GM19467 (cell line): ENCODE data around the gene B3GAT1.

Source experiments
- ATAC-seq: cut with Tn5 transposase; IDR thresholded peaks from one replicate; pipeline ENCODE4 v1.9.1; 2021; ENCODE audit warnings: mild to moderate bottlenecking, moderate library complexity; ENCODE audit not compliant: unreplicated experiment

The B3GAT1 gene

DNA sequence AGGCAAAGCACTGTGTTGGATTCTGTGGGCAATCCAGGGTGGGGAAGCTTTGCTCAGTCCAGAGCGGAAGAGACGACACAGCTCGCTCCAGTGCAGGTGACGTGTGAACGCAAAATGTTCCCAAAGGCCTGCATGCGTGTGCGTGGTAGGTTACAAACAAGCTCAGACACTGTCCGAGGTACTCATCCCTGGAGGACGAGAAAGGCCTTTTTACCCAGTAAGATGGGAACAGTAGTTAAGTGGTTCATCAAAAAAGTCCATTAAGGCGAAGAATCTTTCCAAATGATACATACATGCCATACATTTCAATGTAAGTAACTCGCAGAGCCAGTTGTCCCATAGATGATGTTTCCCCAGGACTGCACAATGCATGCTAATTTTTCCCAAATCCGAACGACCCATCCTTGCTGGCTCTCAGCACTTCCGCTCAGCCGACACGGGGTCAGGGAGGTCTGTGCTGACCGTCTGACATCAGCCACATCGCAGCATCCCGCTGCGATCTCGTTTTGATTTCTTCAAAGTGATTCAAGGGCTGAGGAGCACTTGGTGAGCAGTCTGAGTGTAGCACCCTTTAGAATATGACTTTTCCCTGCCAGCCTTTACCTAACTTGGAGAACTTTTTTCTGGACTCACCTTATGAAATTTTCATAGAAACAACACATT lies 19.0 kb downstream of the B3GAT1 start:
- no peak for ATAC-seq

DNA sequence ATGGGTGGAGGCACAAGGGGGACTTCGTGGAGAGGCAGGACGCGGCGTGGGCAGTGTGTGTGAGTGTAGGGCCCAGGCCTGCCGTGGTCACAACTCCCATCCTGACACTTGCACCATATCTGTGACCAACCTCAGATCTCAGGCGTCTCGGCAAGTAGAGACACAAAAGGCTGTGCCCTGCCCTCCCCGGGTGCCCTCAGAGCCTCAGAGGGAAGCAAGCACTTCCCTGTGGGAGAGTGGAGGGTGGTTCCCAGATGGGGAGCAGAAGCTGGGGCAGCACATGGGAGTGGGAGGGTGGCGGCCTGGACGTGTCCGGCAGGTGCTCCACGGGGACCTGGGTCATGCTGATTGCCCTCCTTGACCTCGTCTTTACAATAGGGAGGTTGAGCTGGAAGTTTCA lies 20.4 kb downstream of the B3GAT1 start:
- ATAC-seq = no peak

GRCh38 chr11:134390706-134391569 lies 21.1 kb downstream of the B3GAT1 start:
- ATAC-seq = no peak

DNA sequence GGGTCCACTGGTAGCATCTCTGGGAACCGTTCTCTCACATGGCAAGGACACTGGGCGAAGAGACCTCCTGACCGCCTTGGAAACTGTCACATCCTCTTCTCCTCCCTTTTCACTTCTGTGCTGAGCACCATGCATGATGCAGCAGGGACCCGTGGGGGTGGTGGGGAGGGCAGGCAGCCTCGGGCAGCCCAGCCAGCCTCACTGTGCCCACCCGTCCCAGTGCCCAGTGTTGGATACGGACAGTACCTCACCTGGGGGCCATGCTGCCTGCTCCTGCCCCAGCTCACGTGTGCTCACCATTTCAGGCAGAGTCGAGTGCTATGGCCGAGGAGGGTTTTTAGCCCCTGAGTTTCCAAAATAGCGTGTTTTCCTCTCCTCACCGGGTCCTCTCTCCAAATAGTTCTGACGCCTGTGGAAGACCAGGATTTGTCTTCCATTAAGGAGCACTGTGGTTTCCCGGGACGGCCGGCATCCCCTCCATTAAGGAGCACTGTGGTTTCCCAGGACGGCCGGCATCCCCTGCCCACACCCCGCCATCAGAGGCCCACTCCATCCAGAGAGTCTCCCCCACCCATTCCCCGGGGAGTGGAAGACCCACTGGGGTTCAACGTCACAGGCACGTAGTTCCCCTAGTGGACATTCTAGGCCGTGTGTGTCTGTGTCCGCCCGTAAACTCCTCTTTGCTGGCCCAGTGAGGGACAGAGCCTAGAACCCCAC lies 22.4 kb downstream of the B3GAT1 start:
- no peak for ATAC-seq

- ATAC-seq = no peak
Measured at GRCh38 chr11:134388590-134388989, 23.5 kb downstream of the B3GAT1 start.

DNA sequence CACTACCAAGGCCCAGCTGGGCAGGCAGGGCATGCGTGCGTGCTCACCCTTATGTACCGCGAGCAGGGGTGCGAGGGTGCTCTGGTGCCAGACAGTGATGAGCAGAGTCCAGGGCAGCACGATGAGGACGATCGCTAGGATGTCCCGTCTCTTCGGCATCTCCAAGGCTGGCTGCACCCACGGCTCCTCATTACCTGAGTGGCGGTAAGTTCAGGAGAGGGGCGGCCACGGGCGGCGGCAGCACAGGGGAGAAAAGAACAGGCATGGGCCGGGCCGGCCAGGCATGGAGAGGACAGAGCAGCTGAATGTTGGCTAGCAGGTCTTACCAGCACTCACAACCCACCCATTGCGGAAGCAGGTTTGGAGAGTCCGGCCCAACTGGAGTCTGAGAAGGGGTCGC lies 24.5 kb downstream of the B3GAT1 start:
- ATAC-seq = no peak

DNA sequence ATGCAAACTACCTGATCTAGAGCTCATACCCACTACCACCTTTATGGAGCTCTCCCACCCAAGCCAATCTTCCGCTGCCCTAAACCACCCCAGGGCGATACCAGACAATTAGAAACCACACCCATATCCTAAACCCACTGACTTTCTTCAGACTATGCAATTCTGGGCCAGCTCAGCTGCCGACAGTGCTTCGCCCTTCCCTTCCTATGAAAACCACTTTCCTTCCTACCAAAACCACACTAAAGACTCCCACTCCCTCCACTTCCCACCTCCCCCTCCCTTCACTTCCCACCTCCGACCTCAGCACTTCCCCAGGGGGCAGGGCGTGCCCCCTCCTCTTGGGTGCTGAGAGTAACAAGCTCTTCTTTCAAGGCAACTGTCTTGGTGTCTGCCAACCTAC lies 25.1 kb downstream of the B3GAT1 start:
- no peak for ATAC-seq

DNA sequence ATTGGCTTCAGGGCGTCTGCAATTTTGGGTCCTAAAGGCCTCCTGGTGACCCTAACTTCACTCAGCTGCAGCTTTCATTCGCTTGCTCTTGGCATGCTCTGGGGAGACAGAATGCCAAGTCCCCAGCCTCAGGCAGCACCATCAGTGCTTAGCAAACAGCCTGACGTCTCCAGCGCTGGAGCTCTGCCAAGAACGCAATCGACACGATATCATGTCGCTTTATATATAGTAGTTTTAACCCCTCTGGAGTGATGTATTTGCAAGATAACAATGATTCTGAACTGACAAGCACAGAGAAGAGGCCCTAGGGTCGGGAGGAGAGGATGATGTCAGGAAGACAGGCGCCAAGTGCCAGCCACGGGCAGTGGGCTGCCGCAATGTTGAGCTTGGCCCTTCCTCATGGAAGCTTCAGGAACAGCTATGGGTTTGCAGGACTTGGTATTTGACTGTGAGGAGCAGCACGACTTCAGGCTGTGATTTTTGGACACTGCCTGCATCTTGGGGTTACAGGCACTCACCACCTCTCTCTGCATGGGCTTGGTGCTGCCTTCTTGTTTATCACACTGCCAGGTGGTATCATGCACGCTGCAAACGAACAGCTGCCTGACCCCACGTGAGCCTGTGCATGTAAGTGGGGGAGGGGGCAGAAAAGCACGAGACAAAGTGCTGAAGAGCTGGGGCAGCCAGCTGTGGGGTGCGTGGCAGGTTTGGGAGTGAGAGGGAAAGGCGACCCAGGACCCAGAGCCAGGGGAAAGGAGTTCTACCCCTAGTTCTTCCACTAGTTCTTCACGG lies 26.1 kb downstream of the B3GAT1 start:
- no peak for ATAC-seq

DNA sequence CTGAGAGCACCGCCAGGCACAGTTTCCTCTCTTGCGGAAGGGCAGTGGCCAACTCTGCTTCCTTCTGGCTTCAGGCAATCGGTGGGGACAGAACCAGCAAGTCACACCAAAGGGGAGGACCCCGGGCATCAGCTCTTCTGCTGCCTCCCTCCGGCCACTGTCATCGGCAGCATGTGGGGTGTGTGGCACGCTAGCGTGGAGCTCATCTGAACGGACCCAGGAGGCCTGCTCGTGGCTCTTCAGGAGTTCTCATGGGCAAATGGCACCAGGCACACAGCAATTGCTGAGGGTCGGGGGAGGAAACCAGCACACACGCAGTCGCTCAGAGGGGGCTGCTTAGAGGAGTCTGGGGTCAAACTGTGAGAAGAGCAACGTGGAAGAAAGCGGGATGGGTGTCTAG lies 26.9 kb downstream of the B3GAT1 start:
- ATAC-seq = no peak

DNA sequence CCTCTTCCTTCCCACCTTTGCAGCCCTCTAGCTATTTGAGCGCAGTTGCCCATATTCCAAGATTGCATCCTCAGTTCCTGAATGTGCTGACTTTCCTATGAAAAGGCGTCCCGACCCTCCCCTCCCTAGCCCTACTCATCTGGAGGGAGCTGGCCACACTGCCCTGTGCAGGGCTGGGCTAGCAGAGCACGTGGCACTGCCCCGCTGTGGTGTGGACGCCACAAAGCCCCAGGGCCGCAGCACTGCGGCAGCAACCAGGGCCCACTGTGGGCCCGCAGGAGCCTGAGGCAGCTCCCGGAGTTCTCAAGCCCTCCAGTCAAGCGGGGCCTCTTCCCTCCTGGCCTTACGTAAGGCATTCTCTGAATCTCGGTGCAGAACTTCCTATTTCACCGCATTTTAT lies 27.6 kb downstream of the B3GAT1 start:
- ATAC-seq = no peak

DNA sequence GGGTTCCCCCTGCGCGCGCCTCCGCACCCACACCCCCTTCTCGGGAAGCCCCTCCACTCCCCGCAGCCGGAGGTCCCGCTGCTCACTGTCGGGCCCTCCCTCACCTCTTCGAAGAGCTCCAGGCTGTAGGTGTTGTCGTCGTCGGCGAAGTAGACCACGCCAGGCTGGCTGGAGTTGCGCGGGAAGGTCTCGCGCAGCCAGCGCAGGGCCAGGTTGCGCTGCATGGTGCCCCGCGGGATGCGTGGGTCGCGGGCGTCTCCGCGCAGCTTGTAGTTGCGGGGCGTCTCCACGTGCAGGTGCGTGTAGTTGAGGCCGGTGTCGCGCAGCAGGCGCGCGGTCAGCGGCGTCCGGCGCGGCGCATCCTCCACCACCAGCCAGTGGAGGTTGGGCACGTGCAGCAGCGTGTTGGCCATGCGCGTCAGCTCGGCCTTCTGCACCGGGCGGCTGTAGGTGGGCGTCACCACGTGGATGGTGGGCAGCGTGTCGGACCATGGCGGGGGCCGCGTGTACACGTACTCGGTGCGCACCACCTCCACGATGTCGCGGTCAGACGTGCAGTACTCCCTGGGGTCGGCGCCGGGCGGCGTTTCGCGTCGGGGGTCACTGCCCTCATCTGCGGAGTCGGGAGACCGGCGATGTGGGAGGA lies 28.3 kb downstream of the B3GAT1 start:
- ATAC-seq = no peak

GRCh38 chr11:134382830-134383229 lies 29.2 kb downstream of the B3GAT1 start:
- ATAC-seq = no peak

GRCh38 chr11:134382257-134382656 lies 29.8 kb downstream of the B3GAT1 start:
- ATAC-seq = no peak

GRCh38 chr11:134380785-134381184 lies 31.3 kb downstream of the B3GAT1 start:
- no peak for ATAC-seq

DNA sequence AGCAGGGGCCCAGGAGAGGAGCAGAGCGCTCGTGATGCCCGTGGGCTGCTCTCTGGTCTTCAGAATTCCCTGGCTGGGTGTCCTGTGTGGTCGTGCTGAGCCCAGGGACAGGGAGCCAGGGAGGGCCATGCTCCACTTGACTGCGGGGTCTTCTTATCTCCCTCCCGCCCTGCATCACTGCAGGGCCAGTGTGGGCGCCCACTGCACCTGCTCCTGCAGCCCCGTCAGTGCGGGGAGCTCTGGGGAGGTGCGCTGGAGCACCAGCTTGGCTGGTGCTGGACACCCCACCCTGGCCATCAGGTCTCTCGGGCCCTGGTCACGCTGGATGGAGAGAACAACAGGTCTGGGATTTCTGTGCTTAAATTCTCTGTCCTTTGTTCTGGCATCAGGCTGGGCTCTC lies 31.8 kb downstream of the B3GAT1 start:
- ATAC-seq = no peak

DNA sequence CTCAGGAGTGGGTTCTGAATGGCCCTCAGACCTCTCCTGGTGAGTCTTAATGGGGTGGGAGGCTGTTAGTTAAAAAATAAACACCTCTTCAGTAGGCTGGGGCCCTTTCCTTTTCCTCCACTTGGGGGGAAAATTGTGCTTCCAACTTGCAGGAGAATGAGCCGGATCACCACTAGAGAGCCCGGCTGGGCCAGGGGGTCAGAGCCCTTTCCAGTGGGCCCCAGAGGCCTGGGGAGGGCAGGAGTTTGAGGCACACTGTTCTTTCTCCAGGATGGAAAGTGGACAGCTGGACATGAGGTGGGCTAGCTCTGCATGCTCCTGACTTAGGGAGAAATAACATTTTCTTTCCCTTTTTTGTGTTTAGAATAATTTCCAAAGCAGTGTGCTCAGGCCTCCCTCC lies 32.8 kb downstream of the B3GAT1 start:
- ATAC-seq = no peak

- ATAC-seq = no peak
Measured at GRCh38 chr11:134377876-134378275, 34.2 kb downstream of the B3GAT1 start.

- no peak for ATAC-seq
Measured at GRCh38 chr11:134376150-134376921, 35.7 kb downstream of the B3GAT1 start.

GRCh38 chr11:134374891-134375550 lies 37.0 kb downstream of the B3GAT1 start:
- no peak for ATAC-seq
